RWPE2 (cell line): ENCODE results near the gene PIK3R5.

Experiments used
- ATAC-seq: fragments of 200-7000 bp; cut with Tn5 transposase; 3 replicates; pipeline ENCODE4 v1.9.1; 2021; ENCODE audit warnings: low read depth
- DNase-seq: peaks from one replicate; pipeline ENCODE4 v3.0.0-alpha.2; 2020; ENCODE audit warnings: low spot score
- H3K27ac ChIP-seq: fragments of 450-650 bp; 2 replicates; pipeline ENCODE4 v1.5.1; 2017; ENCODE audit warnings: mild to moderate bottlenecking; ENCODE audit not compliant: poor library complexity, severe bottlenecking
- H3K27me3 ChIP-seq: fragments of 250-450 bp; sonication (Bioruptor Pico); 2 replicates; pipeline ENCODE4 v1.5.1; 2021; ENCODE audit warnings: mild to moderate bottlenecking, moderate library complexity; ENCODE audit not compliant: insufficient read depth, poor library complexity, severe bottlenecking
- H3K36me3 ChIP-seq: fragments of 250-450 bp; sonication (Bioruptor Pico); 2 replicates; pipeline ENCODE4 v1.5.1; 2020; ENCODE audit warnings: low read depth, mild to moderate bottlenecking, moderate library complexity
- H3K4me1 ChIP-seq: fragments of 250-450 bp; sonication (Bioruptor Pico); 2 replicates; pipeline ENCODE4 v1.5.1; 2021; ENCODE audit warnings: mild to moderate bottlenecking, moderate library complexity; ENCODE audit not compliant: insufficient read depth, poor library complexity, severe bottlenecking
- H3K4me3 ChIP-seq: fragments of 250-450 bp; sonication (Bioruptor Pico); 2 replicates; pipeline ENCODE4 v1.5.1; 2021; ENCODE audit warnings: mild to moderate bottlenecking, moderate library complexity; ENCODE audit not compliant: severe bottlenecking
- H3K9me3 ChIP-seq: fragments of 250-450 bp; sonication (Bioruptor Pico); 2 replicates; pipeline ENCODE4 v1.5.1; 2021; ENCODE audit warnings: mild to moderate bottlenecking, moderate library complexity; ENCODE audit not compliant: severe bottlenecking
- CTCF ChIP-seq: fragments of 450-650 bp; IDR thresholded peaks from one replicate; pipeline ENCODE4 v1.5.1; 2017; ENCODE audit warnings: mild to moderate bottlenecking, moderate library complexity; ENCODE audit not compliant: poor library complexity, severe bottlenecking

The PIK3R5 gene

GRCh38 chr17:8905331-8905730, 60.2 kb downstream of the PIK3R5 start:
- Histone ChIP-seq H3K9me3 (no peaks in the 10 kb centered on the region), H3K4me3 (no peak overlapping the region), H3K27me3 (no peaks in the 10 kb centered on the region), H3K27ac (no peak overlapping the region), H3K36me3 (no peaks in the 10 kb centered on the region), H3K4me1 (no peaks in the 10 kb centered on the region)
- ATAC-seq (no peak), DNase-seq (no peak)
- no peak for TF ChIP-seq CTCF

- DNase-seq: no peak
These were observed 60.8 kb downstream of the PIK3R5 start for GRCh38 chr17:8904686-8905085.

GRCh38 chr17:8904201-8904600, 61.3 kb downstream of the PIK3R5 start:
- no peaks in the 10 kb centered on the region for H3K4me1 ChIP-seq
- H3K27ac ChIP-seq: no peak overlapping the region
- H3K4me3 ChIP-seq: no peak overlapping the region
- TF ChIP-seq CTCF: no peak
- no peak for DNase-seq
- no peaks in the 10 kb centered on the region for H3K27me3 ChIP-seq
- H3K9me3 ChIP-seq: no peaks in the 10 kb centered on the region
- no peak for ATAC-seq
- H3K36me3 ChIP-seq: no peaks in the 10 kb centered on the region

More at GRCh38 chr17:8904686-8905085, 60.8 kb downstream of the PIK3R5 start:
- Histone ChIP-seq H3K27ac (no peak overlapping the region), H3K36me3 (no peaks in the 10 kb centered on the region), H3K27me3 (no peaks in the 10 kb centered on the region), H3K4me3 (no peak overlapping the region), H3K4me1 (no peaks in the 10 kb centered on the region), H3K9me3 (no peaks in the 10 kb centered on the region)
- ATAC-seq: no peak
- TF ChIP-seq CTCF: no peak

- DNase-seq (no peak), ATAC-seq (no peak)
- no peak overlapping the region for H3K4me3 ChIP-seq
- no peaks in the 10 kb centered on the region for H3K27me3 ChIP-seq
- no peaks in the 10 kb centered on the region for H3K4me1 ChIP-seq
- no peak overlapping the region for H3K27ac ChIP-seq
- H3K36me3 ChIP-seq: no peaks in the 10 kb centered on the region
- TF ChIP-seq CTCF: no peak
- H3K9me3 ChIP-seq: no peaks in the 10 kb centered on the region
These were observed 64.6 kb downstream of the PIK3R5 start for GRCh38 chr17:8900626-8901585.

GRCh38 chr17:8900207-8900606, 65.3 kb downstream of the PIK3R5 start:
- no peaks in the 10 kb centered on the region for H3K9me3 ChIP-seq
- no peaks in the 10 kb centered on the region for H3K27me3 ChIP-seq
- TF ChIP-seq CTCF: no peak
- no peaks in the 10 kb centered on the region for H3K4me1 ChIP-seq
- H3K36me3 ChIP-seq: no peaks in the 10 kb centered on the region
- no peak overlapping the region for H3K27ac ChIP-seq
- H3K4me3 ChIP-seq: no peak overlapping the region
- DNase-seq (no peak), ATAC-seq (no peak)
